Activated CD8-positive, alpha-beta T cell treated with anti-CD3 and anti-CD28 coated beads for 36 hours (primary cell): Measurements from ENCODE around the gene GABRR3. TPM values are rescaled to one million over a fixed set of nuclear protein-coding genes. Genes with fewer than 3 reads are reported as not detected.

Experiments used
- ATAC-seq: fragments of 200-7000 bp; cut with Tn5 transposase; one replicate; pipeline ENCODE4 v1.10.0; 2021; ENCODE audit warnings: mild to moderate bottlenecking, moderate library complexity
- CTCF ChIA-PET: fragments of 350-600 bp; sonication (Branson Sonifier 250); formaldehyde crosslinking; loops from one replicate; lab custom pipeline; 2021; ENCODE audit warnings: antibody characterized with exemption; lab: Charles Lee
- POLR2A ChIA-PET: fragments of 350-600 bp; sonication (Branson Sonifier 250); formaldehyde crosslinking; loops from one replicate; lab custom pipeline; 2021; ENCODE audit warnings: antibody characterized with exemption; lab: Charles Lee
- DNase-seq: peaks from one replicate; pipeline ENCODE4 v3.0.0-alpha.2; 2020
- H3K27ac Mint-ChIP-seq: one replicate; pipeline ENCODE4 v1.8.0; 2021; ENCODE audit warnings: mild to moderate bottlenecking, mixed read lengths
- H3K27me3 Mint-ChIP-seq: one replicate; pipeline ENCODE4 v1.8.0; 2021; ENCODE audit warnings: mixed read lengths
- H3K36me3 Mint-ChIP-seq: one replicate; pipeline ENCODE4 v1.8.0; 2021; ENCODE audit warnings: low read depth, mixed read lengths
- H3K4me1 Mint-ChIP-seq: one replicate; pipeline ENCODE4 v1.8.0; 2021; ENCODE audit warnings: low read depth, mixed read lengths
- H3K4me3 Mint-ChIP-seq: one replicate; pipeline ENCODE4 v1.8.0; 2021; ENCODE audit warnings: mild to moderate bottlenecking, moderate library complexity, mixed read lengths
- H3K9me3 Mint-ChIP-seq: one replicate; pipeline ENCODE4 v1.8.0; 2021; ENCODE audit warnings: mixed read lengths
- CTCF ChIP-seq: fragments of 200-600 bp; IDR thresholded peaks from one replicate; pipeline ENCODE4 v1.8.0; 2022; ENCODE audit warnings: antibody characterized with exemption, mild to moderate bottlenecking
- intact Hi-C: fragments of 100-400 bp; cut with micrococcal nuclease; formaldehyde crosslinking; loops from one replicate; pipeline ENCODE4 v1.10.0; 2022
- total RNA-seq, 2 experiments: library from RNA; stranded (reverse); gene quantifications; one replicate each; pipeline ENCODE4 v1.2.3, GENCODE V29; 2021

The GABRR3 gene
- total RNA-seq, 2 experiments from 2014 or later, result not detected

GRCh38 chr3:97935842-97936241, 99.3 kb downstream of the GABRR3 start:
- DNase-seq (no peak), ATAC-seq (no peak)
- H3K4me3 Mint-ChIP-seq, result no peak overlapping the region
- intact Hi-C loops, result no loop called here
- no peaks in the 10 kb centered on the region for H3K27me3 Mint-ChIP-seq
- ChIA-PET POLR2A (no interaction called here), CTCF (interaction anchor here (1.3 to 1.7 kb wide), 2 partner anchors 9 to 10 kb away, joined by 3 read pairs; no protein-coding TSS in a partner anchor)
- H3K9me3 Mint-ChIP-seq, result peaks cover 2% of the 10 kb centered on the region
- peaks cover 13% of the 10 kb centered on the region for H3K4me1 Mint-ChIP-seq
- no peak for TF ChIP-seq CTCF
- H3K36me3 Mint-ChIP-seq, result peaks cover 11% of the 10 kb centered on the region
- no peak overlapping the region for H3K27ac Mint-ChIP-seq

Other genes with a start within 250 kb of the GABRR3 start
- gene CRYBG3, start 213.3 kb downstream of the GABRR3 start, total RNA-seq, result 1 to 10 TPM; 4.3 to 4.9 TPM
- gene RIOX2, start 62.9 kb downstream of the GABRR3 start, total RNA-seq, result 10 to 100 TPM; 41.2 to 43.3 TPM
- gene OR5AC2, start 51.9 kb upstream of the GABRR3 start, total RNA-seq, result not detected
- not detected for gene OR5H1, start 95.4 kb upstream of the GABRR3 start, total RNA-seq
- gene OR5H14, start 112.2 kb upstream of the GABRR3 start, total RNA-seq, result not detected
- gene OR5H15, start 131.4 kb upstream of the GABRR3 start, total RNA-seq, result not detected
- gene OR5H6, start 228.9 kb upstream of the GABRR3 start, total RNA-seq, result not detected
- gene OR5H2, start 247.2 kb upstream of the GABRR3 start, total RNA-seq, result not detected